AG04449 (cell line): ENCODE results near the gene SLC39A13.

Experiments
- CTCF ChIA-PET: fragments of 350-600 bp; formaldehyde crosslinking; extraction: SDS; loops from one replicate; lab custom pipeline; 2021; ENCODE audit warnings: antibody characterized with exemption; lab: Yijun Ruan, JAX
- POLR2A ChIA-PET: fragments of 400-600, 350-600 bp; formaldehyde crosslinking; extraction: SDS; loops from one replicate; lab custom pipeline; 2020; ENCODE audit warnings: antibody characterized with exemption, inconsistent platforms; lab: Yijun Ruan, JAX
- DNase-seq: peaks from one replicate; pipeline ENCODE4 v3.0.0-alpha.2; 2010; ENCODE audit warnings: low read depth, low spot score
- H3K4me3 ChIP-seq: 2 replicates; pipeline ENCODE4 v1.5.1; 2011; ENCODE audit warnings: low read depth, mild to moderate bottlenecking, control low read depth, low read length
- TF ChIP-seq, protein P1 (sequence below): IDR thresholded peaks from one replicate; pipeline ENCODE4 v1.5.1; 2011; ENCODE audit warnings: mild to moderate bottlenecking, moderate library complexity, low read length, control low read depth, inconsistent platforms; ENCODE audit not compliant: insufficient read depth; ENCODE audit errors: missing control alignments

The SLC39A13 gene

DNA sequence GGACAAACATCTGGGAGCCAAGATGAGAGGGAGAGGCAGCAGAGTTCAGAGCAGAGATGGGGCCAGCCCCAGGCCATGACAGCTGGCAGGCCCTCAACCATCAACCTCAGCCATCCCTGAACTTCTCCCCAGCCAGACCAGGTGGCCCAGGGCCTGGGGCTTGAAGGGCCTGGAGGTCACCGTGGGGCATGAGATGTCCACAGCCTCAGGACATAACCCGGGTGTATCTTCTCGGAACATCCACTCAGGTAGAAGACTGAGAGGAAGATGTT lies 12.4 kb upstream of the SLC39A13 start:
- TF ChIP-seq, protein P1, sequence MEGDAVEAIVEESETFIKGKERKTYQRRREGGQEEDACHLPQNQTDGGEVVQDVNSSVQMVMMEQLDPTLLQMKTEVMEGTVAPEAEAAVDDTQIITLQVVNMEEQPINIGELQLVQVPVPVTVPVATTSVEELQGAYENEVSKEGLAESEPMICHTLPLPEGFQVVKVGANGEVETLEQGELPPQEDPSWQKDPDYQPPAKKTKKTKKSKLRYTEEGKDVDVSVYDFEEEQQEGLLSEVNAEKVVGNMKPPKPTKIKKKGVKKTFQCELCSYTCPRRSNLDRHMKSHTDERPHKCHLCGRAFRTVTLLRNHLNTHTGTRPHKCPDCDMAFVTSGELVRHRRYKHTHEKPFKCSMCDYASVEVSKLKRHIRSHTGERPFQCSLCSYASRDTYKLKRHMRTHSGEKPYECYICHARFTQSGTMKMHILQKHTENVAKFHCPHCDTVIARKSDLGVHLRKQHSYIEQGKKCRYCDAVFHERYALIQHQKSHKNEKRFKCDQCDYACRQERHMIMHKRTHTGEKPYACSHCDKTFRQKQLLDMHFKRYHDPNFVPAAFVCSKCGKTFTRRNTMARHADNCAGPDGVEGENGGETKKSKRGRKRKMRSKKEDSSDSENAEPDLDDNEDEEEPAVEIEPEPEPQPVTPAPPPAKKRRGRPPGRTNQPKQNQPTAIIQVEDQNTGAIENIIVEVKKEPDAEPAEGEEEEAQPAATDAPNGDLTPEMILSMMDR = no peak
- ChIA-PET POLR2A (interaction anchor here (0.7 kb wide), 1 partner anchor 15 kb away, joined by 4 read pairs; no protein-coding TSS in a partner anchor), CTCF (interaction anchor here (0.9 to 5.9 kb wide), 2 partner anchors 18 to 24 kb away, joined by 3 to 49 read pairs; no protein-coding TSS in a partner anchor)
- H3K4me3 ChIP-seq = no peak overlapping the region
- DNase-seq = no peak

DNA sequence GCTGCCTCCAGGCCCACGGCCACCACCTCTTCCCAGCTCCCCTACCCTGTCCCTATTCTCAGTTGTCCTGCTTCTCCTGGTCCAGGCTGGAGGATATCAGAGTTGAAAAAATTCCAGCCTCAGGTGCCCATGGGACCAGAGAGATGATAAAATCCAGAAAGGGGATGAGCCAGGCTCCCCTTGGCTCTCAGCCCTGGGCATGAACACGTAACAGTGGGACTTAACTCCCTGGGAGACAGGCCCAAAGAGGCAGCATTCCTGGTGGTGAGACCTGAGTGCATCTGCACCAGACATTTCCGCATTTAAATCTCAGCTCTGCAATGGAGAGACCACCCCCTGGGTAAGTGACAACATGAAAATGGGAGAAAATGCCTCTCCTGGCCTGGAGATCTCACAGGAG lies 10.4 kb upstream of the SLC39A13 start:
- TF ChIP-seq, protein P1 = no peak
- ChIA-PET POLR2A (no interaction called here), CTCF (interaction anchor here (1.3 to 5.9 kb wide), 3 partner anchors 11 to 26 kb away, joined by 5 to 49 read pairs (median 5); no protein-coding TSS in a partner anchor)
- H3K4me3 ChIP-seq = no peak overlapping the region
- DNase-seq = no peak

DNA sequence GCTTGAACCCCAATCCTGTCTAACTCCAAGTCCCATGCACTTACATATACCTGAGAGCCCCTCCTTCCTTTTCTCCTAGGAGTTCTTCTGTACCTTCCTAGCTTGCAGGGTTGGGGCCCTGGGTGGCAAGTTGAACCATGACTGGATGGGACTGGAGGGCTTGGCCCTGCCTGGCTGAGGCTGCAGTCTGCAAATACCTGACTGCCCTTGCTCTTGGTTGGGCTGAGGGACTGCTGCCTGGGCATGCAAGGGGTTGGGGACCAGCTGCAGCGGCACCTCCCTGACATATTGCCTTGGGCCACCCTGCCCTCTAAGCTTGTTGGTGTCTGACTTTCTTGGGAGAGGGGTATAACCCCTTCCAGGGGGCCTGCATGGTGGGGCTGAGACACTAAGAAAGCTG lies 9.8 kb upstream of the SLC39A13 start:
- TF ChIP-seq, protein P1 = no peak
- no peak for DNase-seq
- CTCF ChIA-PET = interaction anchor here (0.8 to 5.9 kb wide), 4 partner anchors 9 to 26 kb away, joined by 3 to 49 read pairs (median 5); no protein-coding TSS in a partner anchor
- POLR2A ChIA-PET = interaction anchor here (0.7 kb wide), 1 partner anchor 25 kb away, joined by 3 read pairs; no protein-coding TSS in a partner anchor
- no peak overlapping the region for H3K4me3 ChIP-seq

GRCh38 chr11:47399860-47400767 lies 8.3 kb upstream of the SLC39A13 start:
- H3K4me3 ChIP-seq = peak overlapping the region; percentile 57
- TF ChIP-seq, protein P1 = no peak
- DNase-seq = no peak
- ChIA-PET POLR2A (interaction anchor here (1.1 to 1.2 kb wide), 2 partner anchors 9 to 18 kb away, joined by 3 to 4 read pairs; no protein-coding TSS in a partner anchor), CTCF (interaction anchor here (0.6 to 5.9 kb wide), 4 partner anchors 11 to 395 kb away, joined by 3 to 49 read pairs (median 14); no protein-coding TSS in a partner anchor)

- no peak for DNase-seq
- TF ChIP-seq, protein P1 = no peak
- CTCF ChIA-PET = interaction anchor here (4.3 to 5.9 kb wide), 2 partner anchors 11 to 28 kb away, joined by 26 to 49 read pairs; no protein-coding TSS in a partner anchor
- POLR2A ChIA-PET = interaction anchor here (1.1 kb wide), 1 partner anchor 18 kb away, joined by 4 read pairs; no protein-coding TSS in a partner anchor
- H3K4me3 ChIP-seq = no peak overlapping the region
These were observed 7.6 kb upstream of the SLC39A13 start for GRCh38 chr11:47400768-47401279.
